Testis (tissue), 3 donors: ENCODE results near the gene LIN7C. TPM values are rescaled to one million over a fixed set of nuclear protein-coding genes. Genes with fewer than 3 reads are reported as not detected.
"Not testable (repeated sequence)": the region's sequence is repeated elsewhere in the genome, so short reads cannot be mapped to it uniquely, and the experiment has no call there.

Source experiments
- DNase-seq: peaks from one replicate; pipeline ENCODE4 v3.0.0-alpha.2; 2019
- H3K27ac ChIP-seq, 2 donors: fragments of 200-600 bp; sonication (generic); one replicate each; pipeline ENCODE4 v1.5.1; 2019
- H3K27me3 ChIP-seq: fragments of 200-600 bp; sonication (generic); one replicate; pipeline ENCODE4 v1.5.1; 2019
- H3K36me3 ChIP-seq: fragments of 200-600 bp; sonication (generic); one replicate; pipeline ENCODE4 v1.5.1; 2017; ENCODE audit warnings: low read depth; ENCODE audit errors: missing control alignments
- H3K4me1 ChIP-seq: fragments of 200-600 bp; sonication (generic); one replicate; pipeline ENCODE4 v1.5.1; 2019
- H3K4me3 ChIP-seq, 2 donors: fragments of 200-600 bp; sonication (generic); one replicate each; pipeline ENCODE4 v1.5.1; 2017 to 2019
- H3K9me3 ChIP-seq: fragments of 200-600 bp; sonication (generic); one replicate; pipeline ENCODE4 v1.5.1; 2017
- POLR2A ChIP-seq: fragments of 450-650 bp; IDR thresholded peaks from one replicate; pipeline ENCODE4 v1.6.1; 2017; ENCODE audit warnings: antibody characterized with exemption, mild to moderate bottlenecking, moderate library complexity
- WGBS, 2 donors: methylation state at CpG; one replicate each; pipeline ENCODE4 v1.1.5; 2018; 5-methylcytosine and 5-hydroxymethylcytosine counted together
- intact Hi-C: fragments of 100-400 bp; cut with DNase I; formaldehyde crosslinking; loops from one replicate; pipeline ENCODE4 v1.15.1; 2023; ENCODE audit warnings: low total_unique reads
- polyA plus RNA-seq: library from polyadenylated mRNA; stranded (reverse); fragments of 350-450 nt; fragmentation: Illumina TruSeq; extraction: RNeasy Lipid Tissue Mini Kit (QIAGEN cat#74804); gene quantifications from one replicate; pipeline ENCODE4 v1.2.3, GENCODE V29; 2014; ENCODE audit warnings: low read depth, low replicate concordance; ENCODE audit not compliant: insufficient read depth
- total RNA-seq, 2 donors: library from RNA; depleted of rRNA; stranded (reverse); fragments of >200 nt; gene quantifications; one replicate each; pipeline ENCODE4 v1.2.3, GENCODE V29; 2016
- TF ChIP-seq, protein P1 (sequence below), 3 experiments: fragments of 450-650 bp in 2 of 3; fragments of 200-600 bp in 1 of 3; sonication (generic) in 1 of 3; IDR thresholded peaks; one replicate each; pipeline ENCODE4 v1.5.1; 2016 to 2019; ENCODE audit warnings: antibody characterized with exemption in 3 of 3, mild to moderate bottlenecking in 2 of 3, moderate library complexity in 1 of 3

The LIN7C gene
- total and polyA plus RNA-seq, 3 donors from 2014 or later: 6.9 to 23.1 (median 21.0) TPM

DNA sequence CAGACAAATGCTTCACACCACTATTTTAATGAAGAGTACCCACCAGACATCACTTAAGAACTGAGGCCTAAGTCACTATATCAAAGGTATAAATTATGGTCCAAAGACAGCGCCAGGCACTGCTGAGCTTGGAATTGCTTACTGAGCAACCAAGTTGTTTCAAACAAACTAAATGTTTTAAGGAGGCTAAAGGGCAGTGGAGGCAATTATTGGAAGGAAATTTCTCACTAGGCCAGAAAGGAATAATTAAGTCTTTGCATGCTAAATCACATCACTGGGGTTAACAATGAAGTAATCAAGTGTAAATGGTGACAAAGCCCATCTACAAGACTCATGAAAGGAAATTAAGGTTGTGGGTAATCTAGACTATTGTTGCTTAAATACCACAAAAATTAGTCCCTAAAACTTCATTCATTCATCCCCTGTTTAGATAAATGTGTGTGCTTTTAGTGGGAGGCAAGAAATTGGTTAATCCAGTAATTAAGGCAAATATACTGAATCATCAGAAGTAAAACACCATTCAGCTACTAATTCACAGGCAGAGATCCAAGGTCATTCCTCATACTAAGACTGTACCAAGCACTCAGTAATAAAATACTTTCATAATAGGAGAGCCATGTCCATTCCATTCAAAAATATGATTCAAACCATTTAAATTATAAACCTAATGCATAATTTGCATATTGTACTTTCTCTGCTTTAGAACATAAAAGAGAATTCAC lies 55.2 kb downstream of the LIN7C start:
- no peak overlapping the region for H3K27ac ChIP-seq
- DNase-seq: no peak
- H3K4me3 ChIP-seq: no peak overlapping the region
- intact Hi-C loops: no loop called here
- TF ChIP-seq POLR2A: no peak
- TF ChIP-seq, protein P1, sequence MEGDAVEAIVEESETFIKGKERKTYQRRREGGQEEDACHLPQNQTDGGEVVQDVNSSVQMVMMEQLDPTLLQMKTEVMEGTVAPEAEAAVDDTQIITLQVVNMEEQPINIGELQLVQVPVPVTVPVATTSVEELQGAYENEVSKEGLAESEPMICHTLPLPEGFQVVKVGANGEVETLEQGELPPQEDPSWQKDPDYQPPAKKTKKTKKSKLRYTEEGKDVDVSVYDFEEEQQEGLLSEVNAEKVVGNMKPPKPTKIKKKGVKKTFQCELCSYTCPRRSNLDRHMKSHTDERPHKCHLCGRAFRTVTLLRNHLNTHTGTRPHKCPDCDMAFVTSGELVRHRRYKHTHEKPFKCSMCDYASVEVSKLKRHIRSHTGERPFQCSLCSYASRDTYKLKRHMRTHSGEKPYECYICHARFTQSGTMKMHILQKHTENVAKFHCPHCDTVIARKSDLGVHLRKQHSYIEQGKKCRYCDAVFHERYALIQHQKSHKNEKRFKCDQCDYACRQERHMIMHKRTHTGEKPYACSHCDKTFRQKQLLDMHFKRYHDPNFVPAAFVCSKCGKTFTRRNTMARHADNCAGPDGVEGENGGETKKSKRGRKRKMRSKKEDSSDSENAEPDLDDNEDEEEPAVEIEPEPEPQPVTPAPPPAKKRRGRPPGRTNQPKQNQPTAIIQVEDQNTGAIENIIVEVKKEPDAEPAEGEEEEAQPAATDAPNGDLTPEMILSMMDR (IDR thresholded peaks at IDR 0.05): no peak
- H3K27me3 ChIP-seq: no peaks in the 10 kb centered on the region
- H3K4me1 ChIP-seq: no peaks in the 10 kb centered on the region
- no peaks in the 10 kb centered on the region for H3K36me3 ChIP-seq
- WGBS, 2 donors: 93 to 97% methylated on average over 1 of the region's 1 CpG
- H3K9me3 ChIP-seq: no peaks in the 10 kb centered on the region

- intact Hi-C loops, H3K4me1 ChIP-seq, H3K4me3 ChIP-seq, H3K36me3 ChIP-seq, H3K27me3 ChIP-seq, DNase-seq, H3K27ac ChIP-seq, H3K9me3 ChIP-seq: not testable (repeated sequence)
- WGBS, 2 donors: 95 to 98% methylated on average over 5 of the region's 5 CpGs
These were observed 58.4 kb downstream of the LIN7C start for GRCh38 chr11:27448184-27448540.

- Histone ChIP-seq H3K27me3 (no peaks in the 10 kb centered on the region), H3K27ac (no peak overlapping the region), H3K9me3 (no peaks in the 10 kb centered on the region), H3K4me1 (peaks cover 3% of the 10 kb centered on the region), H3K36me3 (no peaks in the 10 kb centered on the region), H3K4me3 (no peak overlapping the region)
- TF ChIP-seq POLR2A: no peak
- TF ChIP-seq, protein P1 (IDR thresholded peaks at IDR 0.05): no peak
- intact Hi-C loops: no loop called here
- WGBS, 2 donors: 87 to 92% methylated on average over 5 of the region's 5 CpGs
- no peak for DNase-seq
These were observed 59.0 kb downstream of the LIN7C start for GRCh38 chr11:27447288-27448183.

DNA sequence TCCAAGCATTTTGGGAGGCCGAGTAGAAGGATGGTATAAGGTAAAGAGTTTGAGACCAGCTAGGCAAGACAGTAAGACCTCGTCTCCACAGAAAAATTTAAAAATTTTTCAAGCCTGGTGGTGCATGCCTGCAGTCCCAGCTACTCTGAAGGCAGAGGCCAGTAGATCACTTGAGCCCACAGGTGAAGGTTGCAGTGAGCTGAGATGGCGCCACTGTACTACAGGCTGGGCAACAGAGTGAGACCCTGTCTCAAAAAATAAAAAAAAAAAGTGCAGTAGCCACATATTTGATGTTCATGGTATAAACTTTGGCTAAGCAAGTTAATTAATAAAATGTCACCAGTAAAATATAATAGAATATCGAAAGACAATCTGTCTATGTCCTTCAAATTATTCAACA lies 60.9 kb downstream of the LIN7C start:
- no peak overlapping the region for H3K27ac ChIP-seq
- DNase-seq: no peak
- WGBS, 2 donors: 93 to 95% methylated on average over 4 of the region's 4 CpGs
- intact Hi-C loops: no loop called here
- H3K4me3 ChIP-seq: no peak overlapping the region
- H3K9me3 ChIP-seq: no peaks in the 10 kb centered on the region
- no peak for TF ChIP-seq POLR2A
- TF ChIP-seq, protein P1 (IDR thresholded peaks at IDR 0.05): no peak
- no peaks in the 10 kb centered on the region for H3K36me3 ChIP-seq
- H3K27me3 ChIP-seq: no peaks in the 10 kb centered on the region
- H3K4me1 ChIP-seq: peaks cover 3% of the 10 kb centered on the region

DNA sequence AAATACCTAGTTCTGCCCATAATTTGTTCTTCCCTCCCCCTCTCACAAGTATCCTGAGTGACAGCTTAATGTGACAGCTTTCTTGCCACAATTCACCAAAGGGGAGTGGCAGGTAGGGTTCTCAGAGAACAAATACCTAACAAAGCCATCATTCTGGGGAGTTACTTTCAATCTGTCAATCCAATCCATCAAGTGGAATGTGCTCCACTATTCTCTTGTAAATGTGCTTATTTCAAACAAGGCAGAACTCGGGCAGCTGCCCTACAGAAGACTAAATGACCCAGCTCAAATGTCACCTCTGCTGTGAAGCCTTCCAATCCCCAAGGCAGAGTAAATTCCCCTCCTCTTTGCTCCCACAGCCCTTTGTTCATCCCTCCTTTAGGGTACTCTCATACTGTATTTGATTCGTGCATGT lies 61.8 kb downstream of the LIN7C start:
- Histone ChIP-seq H3K27ac (no peak overlapping the region), H3K27me3 (no peaks in the 10 kb centered on the region), H3K4me1 (peaks cover 3% of the 10 kb centered on the region), H3K4me3 (no peak overlapping the region), H3K36me3 (no peaks in the 10 kb centered on the region), H3K9me3 (no peaks in the 10 kb centered on the region)
- intact Hi-C loops: no loop called here
- 72 to 87% methylated on average over 2 of the region's 2 CpGs for WGBS, 2 donors
- no peak for DNase-seq
- TF ChIP-seq, protein P1 (IDR thresholded peaks at IDR 0.05): no peak
- no peak for TF ChIP-seq POLR2A
